AG09319 (cell line): ENCODE data around the gene KAT6B.
"Not testable (repeated sequence)": the region's sequence is repeated elsewhere in the genome, so short reads cannot be mapped to it uniquely, and the experiment has no call there.

Experiments
- DNase-seq: peaks from one replicate; pipeline ENCODE4 v3.0.0-alpha.2; 2010; ENCODE audit warnings: low read depth; ENCODE audit errors: extremely low read depth
- CTCF ChIP-seq: IDR thresholded peaks from 2 replicates; pipeline ENCODE4 v1.5.1; 2011; ENCODE audit warnings: low read depth, mild to moderate bottlenecking, inconsistent platforms, low read length, moderate library complexity

The KAT6B gene

GRCh38 chr10:74826142-74827044 is at the start of gene KAT6B:
Gene KAT6B, plus strand, starts transcription at chr10:74826600. Its CDS starts 16,258 bp downstream, at chr10:74842858.
- no peak; the same call in 1 of the 2 replicates for TF ChIP-seq CTCF
- peak; percentile 100 for DNase-seq

GRCh38 chr10:74778436-74779094 is 47.8 kb upstream of the KAT6B start:
- TF ChIP-seq CTCF, result no peak

GRCh38 chr10:74781870-74782269 is 44.5 kb upstream of the KAT6B start:
- DNase-seq, result not testable (repeated sequence)

More at GRCh38 chr10:74778436-74779094, 47.8 kb upstream of the KAT6B start:
- DNase-seq, result no peak

- no peak for TF ChIP-seq CTCF
- no peak for DNase-seq
These were observed 41.9 kb upstream of the KAT6B start for GRCh38 chr10:74784462-74784861.

GRCh38 chr10:74786126-74786525 is 40.3 kb upstream of the KAT6B start:
- DNase-seq, result no peak
- TF ChIP-seq CTCF, result no peak

- DNase-seq, result no peak
- TF ChIP-seq CTCF, result no peak
These were observed 38.9 kb upstream of the KAT6B start for GRCh38 chr10:74787457-74787856.

- not testable (repeated sequence) for DNase-seq
These were observed 34.4 kb upstream of the KAT6B start for GRCh38 chr10:74791979-74792378.

- no peak for TF ChIP-seq CTCF
- DNase-seq, result no peak
These were observed 33.7 kb upstream of the KAT6B start for GRCh38 chr10:74792726-74793125.

GRCh38 chr10:74793240-74793639 is 33.2 kb upstream of the KAT6B start:
- DNase-seq, result not testable (repeated sequence)
